ENCODE data around the gene LIX1. TPM values are rescaled to one million over a fixed set of nuclear protein-coding genes. Genes with fewer than 3 reads are reported as not detected.

LIX1 gene
- total and polyA plus RNA-seq, 2 of the 13 experiments (the other 11 are each of a cell fraction or from before 2014, with no cell fraction given) = not detected

DNA sequence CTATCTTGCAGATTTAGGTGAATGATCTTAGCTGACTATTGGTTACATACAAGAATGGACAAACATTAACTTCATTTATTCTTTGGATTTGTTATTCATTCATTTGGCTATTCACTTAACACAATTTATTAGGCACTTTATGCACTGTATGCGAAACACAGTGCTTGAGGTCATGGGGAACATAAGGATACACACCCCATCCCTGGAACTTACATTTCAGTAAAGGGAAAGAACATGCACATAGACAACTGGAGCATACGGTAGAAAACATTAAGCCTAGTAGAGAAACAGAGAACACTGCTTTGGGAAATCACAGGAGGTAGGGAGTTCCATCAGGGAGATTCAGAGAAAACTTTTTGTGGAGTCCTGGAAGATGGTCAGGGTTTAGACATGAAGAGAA is 22.2 kb downstream of the LIX1 start:
- Histone ChIP-seq H2AFZ (ENCODE audit: low read length) (no peak overlapping the region), H3K36me3 (replicated peaks in 1 of 2; ENCODE audit: control insufficient read depth in 1 of 2, insufficient read depth in 2 of 2, low read length in 2 of 2) (no peaks in the 10 kb centered on the region), H3K9ac (ENCODE audit: insufficient read depth, low read depth, low read length) (no peak overlapping the region), H3K4me2 (ENCODE audit: low read depth, low read length) (no peak overlapping the region), H3K4me1 (ENCODE audit: insufficient read depth, low read length) (no peaks in the 10 kb centered on the region), H3K4me3 (replicated peaks in 1 of 3; ENCODE audit: insufficient read depth in 1 of 3, low read depth in 2 of 3, low read length in 3 of 3) (no peak overlapping the region), H4K20me1 (ENCODE audit: insufficient read depth, low read length) (no peaks in the 10 kb centered on the region), H3K9me3 (ENCODE audit: low read length) (no peaks in the 10 kb centered on the region), H3K27me3 (ENCODE audit: control insufficient read depth in 1 of 2, insufficient read depth in 2 of 2, low read length in 2 of 2) (no peaks in the 10 kb centered on the region; a peak in 2 of 5 replicates), H3K27ac (ENCODE audit: extremely low read length, insufficient read depth, low read length) (no peak overlapping the region), H3K79me2 (ENCODE audit: insufficient read depth, low read length) (no peaks in the 10 kb centered on the region)
- ChIA-PET CTCF (ENCODE audit: low intra/inter-chr PET ratio, low total read pairs) (no interaction called here), POLR2A (no interaction called here)
- ATAC-seq = no peak
- WGBS (ENCODE audit: low lambda C conversion rate) = 70% methylated on average over 2 of the region's 2 CpGs
- intact Hi-C loops (cut with micrococcal nuclease; ENCODE audit: unreplicated experiment) (no loop called here), in situ Hi-C loops (cut with HindIII; ENCODE audit: extremely low pct_ligation_motif_present, low pct_unique_long_range_greater_than_20kb) (no loop called here)
- DNase-seq (ENCODE audit: low spot score) = no peak
- BruUV-seq (replicated peaks) = no TSS peak
- no peak for FAIRE-seq
- TF ChIP-seq IRF2 (CRISPR knock-in tag; IDR thresholded peaks at IDR 0.05) (no peak), CBX5 (CRISPR knock-in tag; IDR thresholded peaks at IDR 0.05; ENCODE audit: borderline replicate concordance) (no peak), JUNB (CRISPR knock-in tag; IDR thresholded peaks at IDR 0.05; ENCODE audit: borderline replicate concordance) (no peak), ZNF7 (CRISPR knock-in tag; IDR thresholded peaks at IDR 0.05) (no peak), GTF2F1 (IDR thresholded peaks at IDR 0.05; ENCODE audit: low read length) (no peak), ARNT2 (CRISPR knock-in tag; IDR thresholded peaks at IDR 0.05; ENCODE audit: low read depth) (no peak), ATF7-NPFF (CRISPR knock-in tag; IDR thresholded peaks at IDR 0.05; ENCODE audit: low read depth) (no peak), ZNF260 (CRISPR knock-in tag; IDR thresholded peaks at IDR 0.05; ENCODE audit: borderline replicate concordance, low read depth) (no peak)
- TF ChIP-seq, protein P1, sequence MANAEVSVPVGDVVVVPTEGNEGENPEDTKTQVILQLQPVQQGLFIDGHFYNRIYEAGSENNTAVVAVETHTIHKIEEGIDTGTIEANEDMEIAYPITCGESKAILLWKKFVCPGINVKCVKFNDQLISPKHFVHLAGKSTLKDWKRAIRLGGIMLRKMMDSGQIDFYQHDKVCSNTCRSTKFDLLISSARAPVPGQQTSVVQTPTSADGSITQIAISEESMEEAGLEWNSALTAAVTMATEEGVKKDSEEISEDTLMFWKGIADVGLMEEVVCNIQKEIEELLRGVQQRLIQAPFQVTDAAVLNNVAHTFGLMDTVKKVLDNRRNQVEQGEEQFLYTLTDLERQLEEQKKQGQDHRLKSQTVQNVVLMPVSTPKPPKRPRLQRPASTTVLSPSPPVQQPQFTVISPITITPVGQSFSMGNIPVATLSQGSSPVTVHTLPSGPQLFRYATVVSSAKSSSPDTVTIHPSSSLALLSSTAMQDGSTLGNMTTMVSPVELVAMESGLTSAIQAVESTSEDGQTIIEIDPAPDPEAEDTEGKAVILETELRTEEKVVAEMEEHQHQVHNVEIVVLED (CRISPR knock-in tag; IDR thresholded peaks at IDR 0.05; ENCODE audit: borderline replicate concordance) = no peak
- TF ChIP-seq, protein P2, sequence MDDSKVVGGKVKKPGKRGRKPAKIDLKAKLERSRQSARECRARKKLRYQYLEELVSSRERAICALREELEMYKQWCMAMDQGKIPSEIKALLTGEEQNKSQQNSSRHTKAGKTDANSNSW (CRISPR knock-in tag; IDR thresholded peaks at IDR 0.05; ENCODE audit: borderline replicate concordance) = no peak
- TF ChIP-seq, protein P3, sequence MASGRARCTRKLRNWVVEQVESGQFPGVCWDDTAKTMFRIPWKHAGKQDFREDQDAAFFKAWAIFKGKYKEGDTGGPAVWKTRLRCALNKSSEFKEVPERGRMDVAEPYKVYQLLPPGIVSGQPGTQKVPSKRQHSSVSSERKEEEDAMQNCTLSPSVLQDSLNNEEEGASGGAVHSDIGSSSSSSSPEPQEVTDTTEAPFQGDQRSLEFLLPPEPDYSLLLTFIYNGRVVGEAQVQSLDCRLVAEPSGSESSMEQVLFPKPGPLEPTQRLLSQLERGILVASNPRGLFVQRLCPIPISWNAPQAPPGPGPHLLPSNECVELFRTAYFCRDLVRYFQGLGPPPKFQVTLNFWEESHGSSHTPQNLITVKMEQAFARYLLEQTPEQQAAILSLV (CRISPR knock-in tag; IDR thresholded peaks at IDR 0.05; ENCODE audit: borderline replicate concordance) = no peak
- TF ChIP-seq, protein P4, sequence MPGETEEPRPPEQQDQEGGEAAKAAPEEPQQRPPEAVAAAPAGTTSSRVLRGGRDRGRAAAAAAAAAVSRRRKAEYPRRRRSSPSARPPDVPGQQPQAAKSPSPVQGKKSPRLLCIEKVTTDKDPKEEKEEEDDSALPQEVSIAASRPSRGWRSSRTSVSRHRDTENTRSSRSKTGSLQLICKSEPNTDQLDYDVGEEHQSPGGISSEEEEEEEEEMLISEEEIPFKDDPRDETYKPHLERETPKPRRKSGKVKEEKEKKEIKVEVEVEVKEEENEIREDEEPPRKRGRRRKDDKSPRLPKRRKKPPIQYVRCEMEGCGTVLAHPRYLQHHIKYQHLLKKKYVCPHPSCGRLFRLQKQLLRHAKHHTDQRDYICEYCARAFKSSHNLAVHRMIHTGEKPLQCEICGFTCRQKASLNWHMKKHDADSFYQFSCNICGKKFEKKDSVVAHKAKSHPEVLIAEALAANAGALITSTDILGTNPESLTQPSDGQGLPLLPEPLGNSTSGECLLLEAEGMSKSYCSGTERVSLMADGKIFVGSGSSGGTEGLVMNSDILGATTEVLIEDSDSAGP (CRISPR knock-in tag; IDR thresholded peaks at IDR 0.05; ENCODE audit: borderline replicate concordance) = no peak
- TF ChIP-seq, protein P5, sequence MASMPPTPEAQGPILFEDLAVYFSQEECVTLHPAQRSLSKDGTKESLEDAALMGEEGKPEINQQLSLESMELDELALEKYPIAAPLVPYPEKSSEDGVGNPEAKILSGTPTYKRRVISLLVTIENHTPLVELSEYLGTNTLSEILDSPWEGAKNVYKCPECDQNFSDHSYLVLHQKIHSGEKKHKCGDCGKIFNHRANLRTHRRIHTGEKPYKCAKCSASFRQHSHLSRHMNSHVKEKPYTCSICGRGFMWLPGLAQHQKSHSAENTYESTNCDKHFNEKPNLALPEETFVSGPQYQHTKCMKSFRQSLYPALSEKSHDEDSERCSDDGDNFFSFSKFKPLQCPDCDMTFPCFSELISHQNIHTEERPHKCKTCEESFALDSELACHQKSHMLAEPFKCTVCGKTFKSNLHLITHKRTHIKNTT (CRISPR knock-in tag; IDR thresholded peaks at IDR 0.05) = no peak
- TF ChIP-seq, protein P6, sequence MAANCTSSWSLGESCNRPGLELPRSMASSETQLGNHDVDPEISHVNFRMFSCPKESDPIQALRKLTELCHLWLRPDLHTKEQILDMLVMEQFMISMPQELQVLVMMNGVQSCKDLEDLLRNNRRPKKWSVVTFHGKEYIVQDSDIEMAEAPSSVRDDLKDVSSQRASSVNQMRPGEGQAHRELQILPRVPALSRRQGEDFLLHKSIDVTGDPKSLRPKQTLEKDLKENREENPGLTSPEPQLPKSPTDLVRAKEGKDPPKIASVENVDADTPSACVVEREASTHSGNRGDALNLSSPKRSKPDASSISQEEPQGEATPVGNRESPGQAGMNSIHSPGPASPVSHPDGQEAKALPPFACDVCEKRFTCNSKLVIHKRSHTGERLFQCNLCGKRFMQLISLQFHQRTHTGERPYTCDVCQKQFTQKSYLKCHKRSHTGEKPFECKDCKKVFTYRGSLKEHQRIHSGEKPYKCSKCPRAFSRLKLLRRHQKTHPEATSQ (CRISPR knock-in tag; IDR thresholded peaks at IDR 0.05; ENCODE audit: borderline replicate concordance) = no peak
- TF ChIP-seq, protein P7, sequence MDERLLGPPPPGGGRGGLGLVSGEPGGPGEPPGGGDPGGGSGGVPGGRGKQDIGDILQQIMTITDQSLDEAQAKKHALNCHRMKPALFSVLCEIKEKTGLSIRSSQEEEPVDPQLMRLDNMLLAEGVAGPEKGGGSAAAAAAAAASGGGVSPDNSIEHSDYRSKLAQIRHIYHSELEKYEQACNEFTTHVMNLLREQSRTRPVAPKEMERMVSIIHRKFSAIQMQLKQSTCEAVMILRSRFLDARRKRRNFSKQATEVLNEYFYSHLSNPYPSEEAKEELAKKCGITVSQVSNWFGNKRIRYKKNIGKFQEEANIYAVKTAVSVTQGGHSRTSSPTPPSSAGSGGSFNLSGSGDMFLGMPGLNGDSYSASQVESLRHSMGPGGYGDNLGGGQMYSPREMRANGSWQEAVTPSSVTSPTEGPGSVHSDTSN (CRISPR knock-in tag; IDR thresholded peaks at IDR 0.05) = no peak
